ENCODE results near the gene SOX12.

DNA sequence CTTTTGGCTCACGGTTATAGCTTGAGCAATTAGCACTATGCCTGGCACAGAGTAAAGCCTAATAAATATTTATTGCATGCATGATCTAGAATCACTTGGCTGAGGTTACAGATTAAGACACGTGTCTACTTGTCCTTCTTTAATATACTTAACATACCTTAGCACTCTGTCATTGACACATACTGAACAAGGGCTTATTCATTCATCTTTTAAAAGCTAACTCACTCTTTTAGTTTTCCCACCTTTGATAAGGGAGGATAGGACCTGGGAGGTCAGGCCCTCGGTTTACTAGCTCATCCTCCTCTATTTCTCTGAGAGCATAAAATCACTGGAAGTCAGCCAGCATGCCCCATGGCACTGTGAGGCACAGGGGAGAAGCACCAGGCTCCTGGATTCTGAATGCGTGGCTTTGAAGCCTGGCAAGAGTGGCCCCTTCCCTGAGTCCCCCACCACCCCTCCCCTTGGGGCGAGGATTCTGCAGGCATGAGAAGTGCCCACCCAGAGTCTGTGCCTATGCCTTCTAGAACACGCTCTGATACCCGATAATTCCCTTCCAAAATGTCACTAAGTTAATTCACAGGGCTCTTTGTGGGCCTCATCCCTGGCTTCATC lies 16.8 kb upstream of the SOX12 start:
- TF ChIP-seq CTCF (IDR thresholded peaks at IDR 0.05) (no peak), POLR2A (IDR thresholded peaks at IDR 0.05; ENCODE audit: low read depth) (no peak)

All from esophagus muscularis mucosa (tissue), 3 donors.